Osteocyte (in vitro differentiated cells): Measurements from ENCODE around the gene NLRP10. TPM values are rescaled to one million over a fixed set of nuclear protein-coding genes. Genes with fewer than 3 reads are reported as not detected.

Source experiments
- DNase-seq: peaks from one replicate; pipeline ENCODE4 v3.0.0; 2021; ENCODE audit warnings: mixed read lengths; ENCODE audit not compliant: unreplicated experiment; ENCODE audit errors: extremely low spot score
- H3K27ac Mint-ChIP-seq: one replicate; pipeline ENCODE4 v1.8.0; 2021; ENCODE audit warnings: mild to moderate bottlenecking, mixed read lengths; ENCODE audit not compliant: unreplicated experiment
- H3K27me3 Mint-ChIP-seq: one replicate; pipeline ENCODE4 v1.8.0; 2021; ENCODE audit warnings: mixed read lengths; ENCODE audit not compliant: unreplicated experiment
- H3K36me3 Mint-ChIP-seq: one replicate; pipeline ENCODE4 v1.8.0; 2021; ENCODE audit warnings: mixed read lengths; ENCODE audit not compliant: unreplicated experiment
- H3K4me1 Mint-ChIP-seq: one replicate; pipeline ENCODE4 v1.8.0; 2021; ENCODE audit warnings: mixed read lengths; ENCODE audit not compliant: unreplicated experiment
- H3K4me3 Mint-ChIP-seq: one replicate; pipeline ENCODE4 v1.8.0; 2021; ENCODE audit warnings: mild to moderate bottlenecking, moderate library complexity, mixed read lengths; ENCODE audit not compliant: unreplicated experiment
- H3K9me3 Mint-ChIP-seq: one replicate; pipeline ENCODE4 v1.8.0; 2021; ENCODE audit warnings: mixed read lengths; ENCODE audit not compliant: unreplicated experiment
- total RNA-seq: library from RNA; stranded (reverse); gene quantifications from 2 replicates; pipeline ENCODE4 v1.2.1, GENCODE V29; 2021
- TF ChIP-seq, protein P1 (sequence below): fragments of 200-600 bp; sonication (generic); IDR thresholded peaks from 2 replicates; pipeline ENCODE4 v1.5.0; 2021; ENCODE audit warnings: antibody characterized with exemption, mild to moderate bottlenecking, moderate library complexity

Gene NLRP10
- total RNA-seq, 1 donor from 2014 or later: 0.38 TPM

GRCh38 chr11:7955191-7955590, 10.1 kb downstream of the NLRP10 start:
- DNase-seq: no peak
- Mint-ChIP-seq H3K27ac (no peak overlapping the region), H3K27me3 (peaks cover under 1% of the 10 kb centered on the region), H3K9me3 (peaks cover 3% of the 10 kb centered on the region), H3K4me1 (no peaks in the 10 kb centered on the region), H3K4me3 (no peak overlapping the region), H3K36me3 (no peaks in the 10 kb centered on the region)
- TF ChIP-seq, protein P1, sequence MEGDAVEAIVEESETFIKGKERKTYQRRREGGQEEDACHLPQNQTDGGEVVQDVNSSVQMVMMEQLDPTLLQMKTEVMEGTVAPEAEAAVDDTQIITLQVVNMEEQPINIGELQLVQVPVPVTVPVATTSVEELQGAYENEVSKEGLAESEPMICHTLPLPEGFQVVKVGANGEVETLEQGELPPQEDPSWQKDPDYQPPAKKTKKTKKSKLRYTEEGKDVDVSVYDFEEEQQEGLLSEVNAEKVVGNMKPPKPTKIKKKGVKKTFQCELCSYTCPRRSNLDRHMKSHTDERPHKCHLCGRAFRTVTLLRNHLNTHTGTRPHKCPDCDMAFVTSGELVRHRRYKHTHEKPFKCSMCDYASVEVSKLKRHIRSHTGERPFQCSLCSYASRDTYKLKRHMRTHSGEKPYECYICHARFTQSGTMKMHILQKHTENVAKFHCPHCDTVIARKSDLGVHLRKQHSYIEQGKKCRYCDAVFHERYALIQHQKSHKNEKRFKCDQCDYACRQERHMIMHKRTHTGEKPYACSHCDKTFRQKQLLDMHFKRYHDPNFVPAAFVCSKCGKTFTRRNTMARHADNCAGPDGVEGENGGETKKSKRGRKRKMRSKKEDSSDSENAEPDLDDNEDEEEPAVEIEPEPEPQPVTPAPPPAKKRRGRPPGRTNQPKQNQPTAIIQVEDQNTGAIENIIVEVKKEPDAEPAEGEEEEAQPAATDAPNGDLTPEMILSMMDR: no peak

DNA sequence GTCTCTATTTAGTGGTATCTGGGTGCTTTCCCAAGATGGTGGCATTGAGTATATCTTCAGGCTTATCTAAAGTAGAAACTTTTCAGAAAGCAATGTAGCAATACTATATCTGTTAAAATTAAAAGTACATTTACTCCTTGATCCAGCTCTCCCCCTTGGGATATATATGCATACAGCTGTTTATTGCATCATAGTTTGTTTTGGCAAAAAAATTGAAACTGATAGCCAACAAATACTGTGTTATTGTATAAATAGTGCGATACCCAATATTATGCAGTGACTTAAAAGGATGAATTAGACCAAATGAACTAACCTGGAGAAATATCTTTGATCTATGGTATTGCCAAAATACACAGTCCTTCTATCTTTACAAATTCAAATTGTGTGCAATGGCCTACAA, 15.3 kb downstream of the NLRP10 start:
- H3K27ac Mint-ChIP-seq: no peak overlapping the region
- H3K36me3 Mint-ChIP-seq: no peaks in the 10 kb centered on the region
- H3K4me1 Mint-ChIP-seq: peaks cover 2% of the 10 kb centered on the region
- H3K27me3 Mint-ChIP-seq: peaks cover 8% of the 10 kb centered on the region
- no peak for DNase-seq
- no peak overlapping the region for H3K4me3 Mint-ChIP-seq
- TF ChIP-seq, protein P1: no peak
- no peaks in the 10 kb centered on the region for H3K9me3 Mint-ChIP-seq

DNA sequence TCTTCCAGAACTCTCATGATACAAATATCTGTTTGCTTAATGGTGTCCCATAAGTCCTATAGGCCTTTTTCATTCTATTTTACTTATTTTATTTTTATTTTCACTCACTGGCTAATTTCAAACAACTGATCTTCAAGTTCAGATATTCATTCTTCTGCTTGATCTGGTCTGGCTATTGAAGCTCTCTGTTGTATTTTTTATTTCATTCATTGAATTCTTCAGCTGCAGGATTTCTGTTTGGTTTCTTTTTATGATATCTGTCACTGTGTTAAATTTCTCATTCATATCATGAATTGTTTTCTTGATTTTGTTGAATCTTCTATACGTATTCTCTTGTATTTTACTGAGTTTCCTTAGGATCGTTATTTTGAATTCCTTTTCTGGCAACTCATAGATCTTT, 21.1 kb downstream of the NLRP10 start:
- peaks cover 18% of the 10 kb centered on the region for H3K27me3 Mint-ChIP-seq
- peaks cover 2% of the 10 kb centered on the region for H3K4me1 Mint-ChIP-seq
- H3K9me3 Mint-ChIP-seq: peaks cover 18% of the 10 kb centered on the region
- H3K27ac Mint-ChIP-seq: no peak overlapping the region
- H3K4me3 Mint-ChIP-seq: no peak overlapping the region
- TF ChIP-seq, protein P1: no peak
- DNase-seq: no peak
- H3K36me3 Mint-ChIP-seq: peaks cover 7% of the 10 kb centered on the region

- H3K4me3 Mint-ChIP-seq: no peak within 1 kb of the TSS
- H3K36me3 Mint-ChIP-seq: peaks cover 7% of the 10 kb centered on the region
- TF ChIP-seq, protein P1: no peak
- no peak within 1 kb of the TSS for H3K27ac Mint-ChIP-seq
- peaks cover 19% of the 10 kb centered on the region for H3K27me3 Mint-ChIP-seq
- DNase-seq: no peak
- peaks cover 18% of the 10 kb centered on the region for H3K9me3 Mint-ChIP-seq
- no peaks in the 10 kb centered on the region for H3K4me1 Mint-ChIP-seq
Measured at GRCh38 chr11:7941608-7942007, 23.6 kb downstream of the NLRP10 start, which contains the start of gene OR10A3. Gene OR10A3, minus strand, starts transcription at chr11:7941708. Its CDS starts 2,188 bp downstream, at chr11:7939520.

GRCh38 chr11:7941146-7941545, 24.1 kb downstream of the NLRP10 start:
- Mint-ChIP-seq H3K4me3 (no peak overlapping the region), H3K27ac (no peak overlapping the region), H3K36me3 (peaks cover 7% of the 10 kb centered on the region), H3K27me3 (peaks cover 23% of the 10 kb centered on the region), H3K4me1 (no peaks in the 10 kb centered on the region), H3K9me3 (peaks cover 18% of the 10 kb centered on the region)
- DNase-seq: no peak
- TF ChIP-seq, protein P1: no peak
